Activated naive CD4-positive, alpha-beta T cell treated with anti-CD3 and anti-CD28 coated beads for 36 hours (primary cell): ENCODE measurements around the gene DCLK3. TPM values are rescaled to one million over a fixed set of nuclear protein-coding genes. Genes with fewer than 3 reads are reported as not detected.
A peak's percentile ranks its signal among the peaks of the same experiment; 100 is the strongest.

Experiments
- CTCF ChIA-PET: fragments of 350-600 bp; sonication (Branson Sonifier 250); formaldehyde crosslinking; loops from one replicate; lab custom pipeline; 2021; ENCODE audit warnings: antibody characterized with exemption; lab: Charles Lee
- DNase-seq: peaks from one replicate; pipeline ENCODE4 v3.0.0-alpha.2; 2020
- H3K27ac Mint-ChIP-seq: one replicate; pipeline ENCODE4 v1.8.0; 2021; ENCODE audit warnings: mild to moderate bottlenecking, mixed read lengths
- H3K27me3 Mint-ChIP-seq: one replicate; pipeline ENCODE4 v1.8.0; 2021; ENCODE audit warnings: low read depth, mixed read lengths
- H3K36me3 Mint-ChIP-seq: one replicate; pipeline ENCODE4 v1.8.0; 2021; ENCODE audit warnings: low read depth, mixed read lengths
- H3K4me1 Mint-ChIP-seq: one replicate; pipeline ENCODE4 v1.8.0; 2021; ENCODE audit warnings: low read depth, mixed read lengths
- H3K4me3 Mint-ChIP-seq: one replicate; pipeline ENCODE4 v1.8.0; 2021; ENCODE audit warnings: mild to moderate bottlenecking, moderate library complexity, mixed read lengths
- H3K9me3 Mint-ChIP-seq: one replicate; pipeline ENCODE4 v1.8.0; 2021; ENCODE audit warnings: mixed read lengths
- intact Hi-C: fragments of 100-400 bp; cut with micrococcal nuclease; formaldehyde crosslinking; loops from one replicate; pipeline ENCODE4 v1.15.1; 2023
- total RNA-seq, 2 experiments: library from RNA; stranded (reverse); gene quantifications; one replicate each; pipeline ENCODE4 v1.2.3, GENCODE V29; 2021

The DCLK3 gene
- total RNA-seq, 2 experiments from 2014 or later = not detected

DNA sequence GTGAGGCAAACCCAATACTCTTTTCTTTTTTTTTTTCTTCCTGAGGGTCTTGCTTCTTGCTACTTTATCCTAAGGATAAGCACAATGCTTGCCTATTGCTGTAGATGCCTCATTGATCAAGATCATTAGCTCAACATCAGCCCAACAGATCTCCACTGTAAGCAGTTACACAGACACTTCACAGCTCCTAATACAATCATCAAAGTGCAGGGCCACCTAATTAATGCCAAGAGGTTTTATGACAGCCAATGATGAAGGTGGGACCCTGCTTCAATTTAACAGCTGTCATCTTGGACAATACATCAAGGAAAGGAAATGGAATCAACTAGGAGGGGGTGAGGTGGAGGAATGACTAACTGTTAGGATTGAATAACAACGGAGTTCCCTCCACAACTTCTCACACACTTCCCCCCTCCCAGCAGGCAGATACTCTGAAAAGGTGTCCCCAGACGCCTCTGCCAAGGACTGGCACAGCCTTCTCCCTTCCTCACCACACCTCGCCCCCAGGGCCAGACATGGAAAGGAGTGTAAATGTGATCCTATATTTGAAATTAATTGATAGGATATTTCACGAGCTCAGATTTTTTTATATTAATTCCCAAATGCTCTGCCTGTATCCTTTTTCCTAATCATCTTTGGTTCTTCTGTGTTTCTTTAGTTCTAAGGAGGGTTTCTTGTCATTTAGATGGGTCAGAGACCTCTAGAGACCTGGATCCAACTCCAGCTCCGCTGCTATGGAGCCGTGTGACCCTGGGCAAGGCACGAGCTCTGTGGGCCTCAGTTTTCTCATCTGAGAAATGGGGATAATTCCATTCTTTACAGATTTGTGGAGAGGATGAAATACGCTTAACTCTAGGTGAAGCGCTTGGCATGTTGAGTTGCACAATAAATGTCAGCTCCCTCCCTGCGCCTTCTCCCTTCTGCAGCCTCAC, 1.2 kb downstream of the DCLK3 start:
- intact Hi-C loops = no loop called here
- no peaks in the 10 kb centered on the region for H3K9me3 Mint-ChIP-seq
- peak overlapping the region; percentile 47 for H3K4me3 Mint-ChIP-seq
- no peak for DNase-seq
- H3K4me1 Mint-ChIP-seq = peaks cover 7% of the 10 kb centered on the region
- no peak overlapping the region for H3K27ac Mint-ChIP-seq
- peaks cover 59% of the 10 kb centered on the region for H3K27me3 Mint-ChIP-seq
- no peaks in the 10 kb centered on the region for H3K36me3 Mint-ChIP-seq
- CTCF ChIA-PET = interaction anchor here (0.7 to 1.4 kb wide), 7 partner anchors 19 to 158 kb away, joined by 3 to 5 read pairs (median 4); no protein-coding TSS in a partner anchor

DNA sequence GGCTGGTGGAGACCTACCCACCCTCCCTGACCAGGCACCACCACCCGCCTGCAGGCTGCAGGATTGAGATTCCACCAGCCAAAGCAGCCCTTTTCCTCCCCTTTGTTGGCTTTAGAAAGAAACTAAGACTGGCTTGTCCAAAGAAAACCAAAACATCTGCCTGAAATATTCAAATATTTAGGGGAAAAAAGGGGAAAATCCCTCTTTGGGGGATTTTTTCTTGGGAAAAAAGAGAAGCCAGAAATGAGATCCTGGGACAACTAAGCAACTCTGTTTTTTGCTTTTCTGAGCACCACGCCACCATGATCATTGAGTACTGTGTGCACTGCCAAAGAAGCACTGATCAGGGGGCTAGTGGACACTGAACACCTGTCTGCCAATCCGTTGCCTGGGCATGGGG, 2.6 kb downstream of the DCLK3 start:
- H3K9me3 Mint-ChIP-seq = no peaks in the 10 kb centered on the region
- H3K36me3 Mint-ChIP-seq = no peaks in the 10 kb centered on the region
- peaks cover 61% of the 10 kb centered on the region for H3K27me3 Mint-ChIP-seq
- H3K4me3 Mint-ChIP-seq = no peak overlapping the region
- intact Hi-C loops = no loop called here
- DNase-seq = no peak
- H3K4me1 Mint-ChIP-seq = peaks cover 7% of the 10 kb centered on the region
- no peak overlapping the region for H3K27ac Mint-ChIP-seq
- CTCF ChIA-PET = no interaction called here

DNA sequence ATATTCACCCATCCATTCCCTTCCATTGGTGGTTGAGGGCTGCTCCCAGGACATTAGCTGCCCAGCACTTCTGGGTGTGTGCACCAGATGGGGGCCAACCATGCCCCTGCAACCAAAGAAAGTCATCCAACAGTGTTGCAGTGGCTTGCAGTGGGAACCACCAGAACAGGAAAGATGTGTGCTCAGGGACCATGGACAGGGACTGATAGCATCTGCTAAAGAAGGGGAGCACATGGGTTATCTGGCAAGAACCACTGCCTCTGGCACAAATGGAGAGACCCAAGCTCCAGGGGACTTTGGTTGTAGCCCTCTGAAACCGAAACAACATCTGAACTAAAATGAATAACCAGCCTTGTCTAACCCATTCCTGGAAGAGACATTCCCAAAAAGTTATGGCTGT, 8.1 kb downstream of the DCLK3 start:
- intact Hi-C loops = no loop called here
- Mint-ChIP-seq H3K27ac (no peak overlapping the region), H3K4me3 (no peak overlapping the region), H3K36me3 (no peaks in the 10 kb centered on the region), H3K27me3 (peaks cover 28% of the 10 kb centered on the region), H3K9me3 (no peaks in the 10 kb centered on the region), H3K4me1 (no peaks in the 10 kb centered on the region)
- no peak for DNase-seq
- CTCF ChIA-PET = interaction anchor here (0.8 kb wide), 1 partner anchor 113 kb away, joined by 3 read pairs; no protein-coding TSS in a partner anchor

DNA sequence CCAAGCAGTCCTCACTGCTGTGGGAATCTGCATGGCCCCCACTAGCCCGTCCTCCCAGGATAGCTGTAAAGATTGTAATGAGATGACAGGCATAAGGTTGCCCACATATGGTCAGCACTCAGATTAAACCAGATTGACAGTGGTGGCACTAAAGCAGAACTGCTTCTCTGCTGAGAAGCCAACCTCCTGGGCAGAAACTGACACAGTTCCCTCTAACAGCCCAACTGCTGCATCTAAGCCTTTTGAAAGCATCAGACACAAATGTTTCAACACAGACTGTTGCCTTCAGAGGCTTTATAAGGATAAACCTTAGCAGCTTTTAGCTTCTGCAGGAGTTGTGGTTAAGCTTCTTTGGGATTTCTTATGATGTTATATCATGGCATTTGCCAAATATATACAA, 13.0 kb downstream of the DCLK3 start:
- Mint-ChIP-seq H3K9me3 (peaks cover 4% of the 10 kb centered on the region), H3K36me3 (no peaks in the 10 kb centered on the region), H3K27me3 (peaks cover 7% of the 10 kb centered on the region), H3K27ac (no peak overlapping the region), H3K4me1 (no peaks in the 10 kb centered on the region), H3K4me3 (no peak overlapping the region)
- intact Hi-C loops = no loop called here
- DNase-seq = no peak
- CTCF ChIA-PET = interaction anchor here (2.0 kb wide), 1 partner anchor 208 kb away, joined by 7 read pairs; no protein-coding TSS in a partner anchor

DNA sequence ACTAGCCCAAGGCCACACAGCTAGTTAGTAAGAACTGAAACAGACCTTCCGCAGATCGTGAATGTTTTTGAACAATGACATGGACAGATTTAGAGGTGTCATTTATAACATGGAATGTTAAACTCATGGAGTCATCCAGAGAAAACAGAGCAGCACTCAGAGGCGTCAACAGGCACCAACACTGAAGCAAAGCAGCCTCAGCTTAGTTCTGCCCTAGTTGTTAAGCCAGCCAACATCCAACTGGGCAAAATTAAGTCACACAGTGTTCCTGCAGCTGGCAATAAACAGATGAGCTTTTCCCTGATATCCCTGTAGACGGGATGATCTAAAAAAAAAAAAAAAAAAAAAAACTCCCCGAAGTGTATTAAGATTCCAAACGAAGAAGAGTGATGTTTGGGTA, 13.6 kb downstream of the DCLK3 start:
- Mint-ChIP-seq H3K4me3 (no peak overlapping the region), H3K36me3 (no peaks in the 10 kb centered on the region), H3K4me1 (no peaks in the 10 kb centered on the region), H3K9me3 (peaks cover 4% of the 10 kb centered on the region), H3K27ac (no peak overlapping the region), H3K27me3 (peaks cover 7% of the 10 kb centered on the region)
- CTCF ChIA-PET = interaction anchor here (1.1 kb wide), 1 partner anchor 9 kb away, joined by 3 read pairs; no protein-coding TSS in a partner anchor
- no peak for DNase-seq
- intact Hi-C loops = no loop called here

DNA sequence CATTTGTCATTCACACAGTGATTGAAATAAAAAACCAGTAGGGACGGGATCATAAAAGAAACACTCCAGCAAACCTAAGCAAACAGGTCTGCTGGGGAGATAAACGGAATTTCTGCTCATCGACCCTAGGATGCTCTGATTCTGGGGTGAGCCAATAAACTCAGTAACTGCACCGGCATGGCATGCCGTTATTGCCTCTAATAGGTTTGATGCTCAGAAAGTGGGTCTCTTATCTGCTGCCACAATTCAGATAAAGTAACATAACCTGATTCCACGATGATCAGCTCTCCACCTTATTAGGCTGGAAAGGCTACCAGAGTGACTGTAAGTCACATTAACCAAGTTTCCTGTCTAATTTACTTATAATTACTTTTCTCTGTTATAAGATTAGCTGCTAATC, 19.6 kb downstream of the DCLK3 start:
- Mint-ChIP-seq H3K36me3 (no peaks in the 10 kb centered on the region), H3K4me3 (no peak overlapping the region), H3K9me3 (peaks cover 4% of the 10 kb centered on the region), H3K4me1 (no peaks in the 10 kb centered on the region), H3K27ac (no peak overlapping the region), H3K27me3 (no peaks in the 10 kb centered on the region)
- no peak for DNase-seq
- intact Hi-C loops = no loop called here
- CTCF ChIA-PET = no interaction called here

DNA sequence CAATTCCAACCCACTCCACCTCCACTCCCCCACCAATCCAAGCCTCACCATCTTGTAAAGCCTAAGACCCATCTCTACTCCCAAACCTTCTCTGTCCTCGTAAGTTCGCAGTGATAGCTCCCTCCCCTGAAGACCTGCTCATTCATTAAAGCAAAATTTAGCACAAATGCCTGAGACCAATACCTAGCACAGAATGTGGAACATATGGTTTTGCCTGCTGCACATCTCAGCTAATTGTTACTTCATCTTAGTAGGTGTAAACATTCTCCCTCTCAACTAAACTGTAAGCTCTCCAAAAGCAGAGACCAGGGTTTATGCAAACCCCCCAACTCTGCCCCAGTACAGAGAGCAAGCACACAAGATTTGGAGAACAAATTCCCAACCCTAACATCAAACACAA, 20.5 kb downstream of the DCLK3 start:
- Mint-ChIP-seq H3K4me1 (no peaks in the 10 kb centered on the region), H3K4me3 (no peak overlapping the region), H3K9me3 (peaks cover 4% of the 10 kb centered on the region), H3K36me3 (no peaks in the 10 kb centered on the region), H3K27me3 (no peaks in the 10 kb centered on the region), H3K27ac (no peak overlapping the region)
- DNase-seq = no peak
- intact Hi-C loops = no loop called here
- CTCF ChIA-PET = interaction anchor here (0.8 kb wide), 1 partner anchor 19 kb away, joined by 3 read pairs; no protein-coding TSS in a partner anchor

DNA sequence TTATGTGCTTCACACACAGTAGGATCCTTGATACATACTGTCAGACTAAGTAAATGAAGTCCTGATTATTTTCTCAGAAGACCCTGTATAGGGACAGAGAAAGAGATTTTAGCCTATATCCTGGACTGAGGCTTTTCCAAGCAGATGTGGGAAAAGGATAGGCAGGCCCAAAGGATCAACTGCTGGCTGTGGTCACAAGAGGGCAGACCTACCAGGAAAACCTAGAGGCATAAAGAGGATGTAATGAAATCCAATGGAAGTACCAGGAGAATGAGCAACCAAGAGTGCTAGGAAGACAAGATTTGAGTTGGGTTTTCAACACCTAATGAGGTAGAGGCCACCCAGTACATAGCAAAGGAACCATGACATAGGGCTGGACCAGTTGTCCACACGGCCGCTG, 23.1 kb downstream of the DCLK3 start:
- Mint-ChIP-seq H3K27me3 (no peaks in the 10 kb centered on the region), H3K27ac (no peak overlapping the region), H3K9me3 (no peaks in the 10 kb centered on the region), H3K4me1 (no peaks in the 10 kb centered on the region), H3K36me3 (no peaks in the 10 kb centered on the region), H3K4me3 (no peak overlapping the region)
- no peak for DNase-seq
- intact Hi-C loops = no loop called here
- CTCF ChIA-PET = no interaction called here

DNA sequence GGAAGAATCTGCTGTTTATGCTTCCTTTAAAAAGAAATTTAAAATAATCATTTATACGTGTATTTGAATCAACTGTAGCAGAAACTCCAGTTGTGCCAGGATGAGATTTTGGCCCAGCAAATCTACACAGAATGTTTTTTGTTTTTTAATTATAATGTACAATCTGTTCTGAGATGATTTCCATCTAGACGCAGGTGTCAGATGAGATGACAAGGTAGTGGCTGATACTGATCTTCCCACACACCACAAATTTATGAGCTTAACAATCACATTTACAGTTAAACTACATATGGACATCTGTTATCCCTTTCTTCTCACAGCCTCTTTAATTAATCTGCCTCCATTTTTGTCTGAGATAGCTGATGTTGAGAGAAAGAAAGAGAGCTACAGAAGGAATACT, 23.6 kb downstream of the DCLK3 start:
- CTCF ChIA-PET = interaction anchor here (0.8 kb wide), 1 partner anchor 124 kb away, joined by 3 read pairs; no protein-coding TSS in a partner anchor
- Mint-ChIP-seq H3K27me3 (no peaks in the 10 kb centered on the region), H3K4me3 (no peak overlapping the region), H3K27ac (no peak overlapping the region), H3K9me3 (no peaks in the 10 kb centered on the region), H3K4me1 (no peaks in the 10 kb centered on the region), H3K36me3 (no peaks in the 10 kb centered on the region)
- no peak for DNase-seq
- intact Hi-C loops = no loop called here

DNA sequence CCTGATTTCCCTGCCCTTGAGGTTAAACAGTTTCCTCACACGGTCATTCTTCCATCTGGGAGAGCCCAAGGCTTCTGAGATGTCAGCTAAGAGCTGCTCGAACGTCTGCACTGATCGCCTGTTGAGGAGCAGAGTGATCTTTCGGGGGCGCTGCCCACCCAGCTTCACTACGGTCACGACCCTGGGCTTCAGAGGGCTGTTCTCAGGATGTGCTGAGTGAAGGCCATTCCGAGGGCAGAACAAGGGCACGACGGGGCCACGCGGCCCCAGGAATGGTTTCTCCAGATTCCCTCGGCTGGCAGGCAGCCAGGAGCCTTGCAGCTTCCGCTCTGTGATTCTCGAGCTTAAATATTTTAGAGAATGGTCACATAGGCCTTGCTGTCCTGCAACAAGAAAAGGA, 25.7 kb downstream of the DCLK3 start:
- Mint-ChIP-seq H3K27ac (no peak overlapping the region), H3K4me3 (no peak overlapping the region), H3K27me3 (no peaks in the 10 kb centered on the region), H3K9me3 (no peaks in the 10 kb centered on the region), H3K36me3 (no peaks in the 10 kb centered on the region), H3K4me1 (no peaks in the 10 kb centered on the region)
- intact Hi-C loops = no loop called here
- no peak for DNase-seq
- CTCF ChIA-PET = interaction anchor here (1.3 kb wide), 1 partner anchor 24 kb away, joined by 4 read pairs; no protein-coding TSS in a partner anchor

DNA sequence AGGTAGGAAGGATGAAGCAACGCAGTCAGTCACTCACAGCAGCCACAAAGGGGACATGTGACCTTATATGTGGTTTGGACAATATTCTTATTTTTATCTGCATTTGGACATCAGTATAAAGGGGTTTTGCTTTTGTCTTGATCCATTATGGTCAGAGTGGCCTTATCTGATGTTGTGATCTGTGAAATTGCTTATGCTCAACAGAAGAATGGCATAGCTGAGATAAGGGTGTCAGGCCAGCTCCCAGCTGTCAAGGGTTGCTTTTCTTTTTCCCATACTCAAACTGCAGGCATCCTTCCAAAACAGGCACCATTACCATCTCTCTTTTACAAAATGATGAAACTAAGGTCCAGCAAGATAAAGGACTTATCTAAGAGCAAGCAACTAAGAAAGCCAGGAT, 28.1 kb downstream of the DCLK3 start:
- H3K36me3 Mint-ChIP-seq = no peaks in the 10 kb centered on the region
- DNase-seq = no peak
- no peaks in the 10 kb centered on the region for H3K4me1 Mint-ChIP-seq
- H3K27ac Mint-ChIP-seq = no peak overlapping the region
- CTCF ChIA-PET = no interaction called here
- intact Hi-C loops = no loop called here
- no peaks in the 10 kb centered on the region for H3K9me3 Mint-ChIP-seq
- H3K4me3 Mint-ChIP-seq = no peak overlapping the region
- H3K27me3 Mint-ChIP-seq = no peaks in the 10 kb centered on the region

DNA sequence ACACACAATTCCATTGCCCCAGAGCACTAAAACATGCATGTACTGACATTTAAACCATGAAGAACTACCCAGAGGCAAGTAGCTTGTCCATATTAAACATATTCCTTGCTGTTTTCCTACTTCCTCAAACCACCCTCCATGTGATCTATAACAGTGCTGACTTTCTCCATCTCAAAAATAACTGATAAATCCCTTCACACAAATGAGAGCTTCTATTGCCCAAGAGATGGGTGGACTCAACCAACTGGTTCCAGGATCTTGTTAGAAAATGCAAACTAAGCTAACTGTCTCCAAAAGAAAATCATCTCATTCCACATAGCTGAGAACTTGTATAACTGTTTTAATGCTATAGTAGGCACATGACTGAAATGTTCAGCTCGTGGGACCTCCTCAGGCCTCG, 29.6 kb downstream of the DCLK3 start:
- CTCF ChIA-PET = interaction anchor here (0.6 to 3.3 kb wide), 4 partner anchors 30 to 224 kb away, joined by 3 to 19 read pairs (median 5); no protein-coding TSS in a partner anchor
- H3K4me3 Mint-ChIP-seq = no peak overlapping the region
- H3K27ac Mint-ChIP-seq = no peak overlapping the region
- intact Hi-C loops = no loop called here
- H3K4me1 Mint-ChIP-seq = no peaks in the 10 kb centered on the region
- no peak for DNase-seq
- H3K9me3 Mint-ChIP-seq = no peaks in the 10 kb centered on the region
- H3K36me3 Mint-ChIP-seq = no peaks in the 10 kb centered on the region
- no peaks in the 10 kb centered on the region for H3K27me3 Mint-ChIP-seq
